ENCODE data around the gene FGFRL1. TPM values are rescaled to one million over a fixed set of nuclear protein-coding genes. Genes with fewer than 3 reads are reported as not detected.

The FGFRL1 gene
- total RNA-seq, 1 experiment from 2014 or later: 26.1 TPM

DNA sequence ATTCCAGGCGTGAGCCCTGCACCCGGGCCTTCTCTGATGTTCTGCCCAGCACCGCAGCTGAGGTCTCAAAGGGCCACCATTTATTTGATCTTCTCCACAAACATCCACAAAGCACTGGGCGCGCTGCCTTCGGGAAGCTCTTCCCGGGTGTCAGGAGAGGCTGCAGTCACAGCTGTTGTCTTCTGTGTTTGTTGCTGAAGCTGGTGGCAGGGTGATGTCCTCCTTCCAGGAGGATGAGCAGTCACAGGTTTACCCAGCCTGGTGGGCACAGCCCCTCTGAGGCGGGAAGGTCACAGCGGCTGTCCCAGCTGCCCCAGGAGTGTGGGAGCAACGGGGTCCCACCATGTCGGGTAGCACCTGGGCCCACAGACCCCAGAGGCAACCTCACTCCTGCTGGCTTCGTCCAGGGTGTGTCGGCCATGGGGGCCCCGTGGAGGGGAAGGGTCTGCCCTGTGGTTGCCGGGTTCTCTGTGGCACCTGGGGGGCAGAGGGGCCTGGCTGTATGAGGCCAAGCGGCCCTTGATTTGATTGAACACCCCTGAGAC lies 27.6 kb downstream of the FGFRL1 start:
- H3K23ac ChIP-seq (ENCODE audit: insufficient read length, low read depth, low read length): no peak overlapping the region
- Mint-ChIP-seq H3K9me3 (no peaks in the 10 kb centered on the region; a peak in 2 of 5 replicates), H3K36me3 (ENCODE audit: insufficient read depth in 1 of 3, low read depth in 3 of 3) (no peaks in the 10 kb centered on the region), H3K27ac (no peak overlapping the region), H3K4me1 (peaks cover 6 to 22% of the 10 kb centered on the region in 2 experiments), H3K27me3 (ENCODE audit: low read depth) (peaks cover 6% of the 10 kb centered on the region), H3K4me3 (no peak overlapping the region)
- no peaks in the 10 kb centered on the region for H3K79me2 ChIP-seq (ENCODE audit: insufficient read depth, low read length)
- no peak overlapping the region for H2AFZ ChIP-seq (ENCODE audit: low read length)
- H3K56ac ChIP-seq (ENCODE audit: insufficient read length, low read depth, low read length): no peak overlapping the region
- H4K20me1 ChIP-seq (ENCODE audit: control insufficient read depth, insufficient read depth, insufficient read length): no peaks in the 10 kb centered on the region
- no peak overlapping the region for H2AK5ac ChIP-seq (ENCODE audit: insufficient read length, low read length)
- H3K4ac ChIP-seq (ENCODE audit: low read depth, low read length): no peak overlapping the region
- no peak overlapping the region for H3K4me2 ChIP-seq (ENCODE audit: insufficient read depth, insufficient read length, low read length)
- no peak overlapping the region for H2BK120ac ChIP-seq (ENCODE audit: low read depth, low read length, poor library complexity, severe bottlenecking)
- H3K79me1 ChIP-seq (ENCODE audit: insufficient read depth, low read depth, low read length, poor library complexity, severe bottlenecking): no peaks in the 10 kb centered on the region
- no peak overlapping the region for H3K18ac ChIP-seq (ENCODE audit: insufficient read length, low read depth, low read length)
- no peak overlapping the region for H2BK20ac ChIP-seq (ENCODE audit: low read depth, low read length, poor library complexity, severe bottlenecking)
- no peak overlapping the region for H2BK5ac ChIP-seq (ENCODE audit: insufficient read length, low read length)
- H4K5ac ChIP-seq (ENCODE audit: insufficient read length, low read depth, low read length): no peak overlapping the region
- H3K23me2 ChIP-seq (ENCODE audit: insufficient read length, low read depth, low read length, poor library complexity, severe bottlenecking): peaks cover 4% of the 10 kb centered on the region
- H3K4me1 ChIP-seq (ENCODE audit: insufficient read depth, low read length): no peaks in the 10 kb centered on the region; the same call in 1 of the 2 replicates
- DNase-seq: no peak
- TF ChIP-seq, protein P1, sequence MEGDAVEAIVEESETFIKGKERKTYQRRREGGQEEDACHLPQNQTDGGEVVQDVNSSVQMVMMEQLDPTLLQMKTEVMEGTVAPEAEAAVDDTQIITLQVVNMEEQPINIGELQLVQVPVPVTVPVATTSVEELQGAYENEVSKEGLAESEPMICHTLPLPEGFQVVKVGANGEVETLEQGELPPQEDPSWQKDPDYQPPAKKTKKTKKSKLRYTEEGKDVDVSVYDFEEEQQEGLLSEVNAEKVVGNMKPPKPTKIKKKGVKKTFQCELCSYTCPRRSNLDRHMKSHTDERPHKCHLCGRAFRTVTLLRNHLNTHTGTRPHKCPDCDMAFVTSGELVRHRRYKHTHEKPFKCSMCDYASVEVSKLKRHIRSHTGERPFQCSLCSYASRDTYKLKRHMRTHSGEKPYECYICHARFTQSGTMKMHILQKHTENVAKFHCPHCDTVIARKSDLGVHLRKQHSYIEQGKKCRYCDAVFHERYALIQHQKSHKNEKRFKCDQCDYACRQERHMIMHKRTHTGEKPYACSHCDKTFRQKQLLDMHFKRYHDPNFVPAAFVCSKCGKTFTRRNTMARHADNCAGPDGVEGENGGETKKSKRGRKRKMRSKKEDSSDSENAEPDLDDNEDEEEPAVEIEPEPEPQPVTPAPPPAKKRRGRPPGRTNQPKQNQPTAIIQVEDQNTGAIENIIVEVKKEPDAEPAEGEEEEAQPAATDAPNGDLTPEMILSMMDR (conservative IDR thresholded peaks at IDR 0.05): no peak
- H4K91ac ChIP-seq (ENCODE audit: insufficient read length, low read depth, low read length): no peak overlapping the region
- H3K9me3 ChIP-seq (ENCODE audit: control insufficient read depth, low read depth, low read length): no peaks in the 10 kb centered on the region
- no peaks in the 10 kb centered on the region for H3K27me3 ChIP-seq (ENCODE audit: insufficient read depth, low read length)
- no peak overlapping the region for H3K9ac ChIP-seq (ENCODE audit: extremely low read depth, insufficient read length, low read length)
- WGBS (ENCODE audit: extremely low coverage, insufficient read length, low lambda C conversion rate): no CpG with 5 or more reads among the region's 16 CpGs
- H3K14ac ChIP-seq (ENCODE audit: insufficient read depth, low read length): 0 out of 2 replicates have a peak overlapping the region, but pooled peaks have one; percentile 44
- no peak overlapping the region for H2BK15ac ChIP-seq (ENCODE audit: low read depth, low read length)
- no peak overlapping the region for H4K8ac ChIP-seq (replicated peaks; ENCODE audit: insufficient read length, low read depth, low read length)
- H2BK12ac ChIP-seq (ENCODE audit: insufficient read length, low read depth, low read length): no peak overlapping the region
- no peak overlapping the region for H3K27ac ChIP-seq (ENCODE audit: insufficient read length, low read depth, low read length)
- H3T11ph ChIP-seq (ENCODE audit: low read length): no peak overlapping the region

Data from H9 (cell line).